Stimulated activated CD8-positive, alpha-beta memory T cell treated with anti-CD3 and anti-CD28 coated beads, Interleukin-2, amount 100 ng/mL, for 1 hour (primary cell): ENCODE data around the gene NCAPG.

Source experiments
- DNase-seq, 2 donors: peaks; one replicate each; pipeline ENCODE4 v3.0.0-alpha.2; 2020; ENCODE audit warnings: low read depth in 2 of 2

Gene NCAPG

DNA sequence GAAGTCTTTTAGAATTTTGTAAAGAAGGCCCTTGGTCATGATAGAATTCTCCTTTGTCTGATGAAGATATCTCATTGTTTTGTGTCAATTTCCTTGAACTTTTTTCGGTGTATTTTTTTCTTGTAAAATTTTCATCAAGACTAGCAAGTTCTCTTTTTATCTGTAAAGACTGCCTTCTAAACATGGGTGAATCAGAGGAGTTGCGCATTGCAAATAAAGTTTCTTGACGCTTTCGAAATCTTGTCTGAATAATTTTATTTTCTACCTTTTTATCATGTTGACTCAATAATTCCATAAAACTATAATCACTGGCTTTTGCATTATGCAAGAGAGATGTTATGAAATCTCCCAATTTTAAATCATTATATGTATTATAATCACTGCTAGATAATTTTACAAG is 66.2 kb downstream of the NCAPG start:
- DNase-seq: no peak

DNA sequence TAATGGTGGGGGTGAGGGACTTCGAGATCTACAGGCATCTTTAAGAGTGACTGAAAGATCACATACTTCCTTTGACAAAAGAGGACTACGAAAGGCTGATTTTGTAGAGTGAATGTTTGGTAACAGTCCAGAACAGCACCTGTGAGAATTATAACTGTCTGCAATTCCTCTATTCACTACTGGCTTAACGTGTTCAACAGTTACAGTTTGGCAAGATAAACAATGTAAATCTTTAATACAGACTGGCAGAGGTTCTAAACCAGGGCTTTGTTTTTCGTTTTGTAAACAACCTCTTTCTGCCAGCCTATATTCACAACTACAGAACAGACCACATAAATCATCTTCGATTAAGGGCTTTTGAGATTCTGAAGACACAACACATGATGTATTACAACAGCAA is 66.9 kb downstream of the NCAPG start:
- no peak for DNase-seq

DNA sequence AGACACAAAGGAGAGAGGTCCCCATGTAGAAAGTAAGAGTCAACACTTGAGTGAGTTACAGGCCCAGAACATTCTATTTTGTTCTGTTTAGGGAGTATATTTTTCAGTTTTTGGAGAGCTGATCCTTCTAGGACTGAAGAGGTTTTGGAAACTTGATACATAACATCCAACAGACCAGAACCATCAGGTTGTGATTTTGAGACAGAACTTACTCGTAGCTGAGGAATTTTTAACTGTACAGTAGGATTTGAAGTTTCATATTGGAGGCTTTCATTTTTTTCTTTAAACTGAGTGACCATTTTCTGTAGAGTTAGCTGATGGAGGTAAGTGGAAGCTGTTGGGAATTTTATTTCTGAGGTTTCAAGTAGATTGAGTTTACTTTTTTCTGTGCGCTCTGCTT is 73.3 kb downstream of the NCAPG start:
- no peak for DNase-seq

DNA sequence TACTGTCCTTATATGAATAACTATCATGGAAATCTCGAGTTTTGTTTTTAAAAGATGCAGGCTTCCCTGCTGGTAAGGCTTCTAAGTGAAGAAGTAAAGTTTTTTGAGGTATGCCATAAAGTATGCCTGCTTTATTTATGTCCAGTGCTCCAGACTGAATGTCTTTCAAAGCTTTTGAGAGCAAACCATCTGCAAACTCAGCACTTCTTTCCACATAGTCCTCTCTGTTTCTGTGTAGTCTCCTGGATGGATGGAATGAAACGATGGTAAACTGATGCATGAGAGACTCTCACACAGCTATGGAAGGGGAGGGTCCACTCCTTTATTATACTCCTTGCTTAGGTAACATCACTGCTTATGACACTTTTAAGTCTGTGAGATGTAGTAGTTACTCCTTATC is 73.7 kb downstream of the NCAPG start:
- no peak for DNase-seq

DNA sequence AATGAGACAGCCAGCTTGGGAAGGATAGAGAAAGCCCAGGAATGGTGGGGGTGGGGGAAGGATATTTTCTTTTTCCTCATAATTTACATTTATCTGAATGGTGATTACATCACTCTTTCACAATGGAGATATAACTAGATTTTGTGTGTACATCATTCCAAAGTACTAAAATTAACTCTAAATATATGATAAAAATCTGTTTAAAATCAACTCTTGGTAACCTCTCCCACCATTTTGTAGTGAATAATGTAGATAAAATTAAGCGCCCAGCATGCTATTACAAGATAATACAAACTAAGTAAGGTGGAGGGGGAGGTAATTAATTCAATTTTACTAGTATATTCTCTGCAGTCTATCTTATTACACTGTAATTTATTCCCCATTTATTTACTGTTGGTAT is 78.9 kb downstream of the NCAPG start:
- no peak for DNase-seq

DNA sequence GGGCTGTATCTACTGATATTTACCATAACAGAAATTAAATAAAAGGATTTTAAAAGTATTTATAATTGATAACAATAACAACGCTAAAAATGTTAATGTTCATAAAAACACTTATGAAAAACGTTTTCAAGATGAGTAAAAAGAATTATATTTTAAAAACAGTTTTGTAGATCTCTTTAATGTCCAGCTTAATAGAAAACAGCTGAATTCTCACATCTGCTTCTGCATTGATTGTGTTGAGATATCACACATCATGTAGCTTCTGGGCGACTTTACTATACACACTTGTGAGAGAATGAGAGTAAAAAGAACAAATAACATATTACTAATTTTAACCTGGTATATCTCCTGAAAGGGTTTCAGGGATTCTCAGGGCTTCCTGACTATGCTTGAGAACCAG is 83.6 kb downstream of the NCAPG start:
- DNase-seq: no peak
